Neural crest cell (in vitro differentiated cells): ENCODE measurements around the gene SNX33. TPM values are rescaled to one million over a fixed set of nuclear protein-coding genes. Genes with fewer than 3 reads are reported as not detected.

ENCODE experiments used
- DNase-seq: peaks from one replicate; pipeline ENCODE4 v3.0.0; 2021; ENCODE audit warnings: low read depth, mixed read lengths, low spot score
- H3K27ac Mint-ChIP-seq: one replicate; pipeline ENCODE4 v1.8.0; 2021; ENCODE audit warnings: mild to moderate bottlenecking, mixed read lengths; ENCODE audit not compliant: unreplicated experiment
- H3K27me3 Mint-ChIP-seq: 2 replicates; pipeline ENCODE4 v1.8.0; 2021; ENCODE audit warnings: low read depth, mild to moderate bottlenecking, mixed read lengths
- H3K36me3 Mint-ChIP-seq: 2 replicates; pipeline ENCODE4 v1.8.0; 2021; ENCODE audit warnings: low read depth, mild to moderate bottlenecking, mixed read lengths
- H3K4me1 Mint-ChIP-seq: 2 replicates; pipeline ENCODE4 v1.8.0; 2021; ENCODE audit warnings: mixed read lengths
- H3K4me3 Mint-ChIP-seq: one replicate; pipeline ENCODE4 v1.8.0; 2021; ENCODE audit warnings: mild to moderate bottlenecking, mixed read lengths
- H3K9me3 Mint-ChIP-seq: 2 replicates; pipeline ENCODE4 v1.8.0; 2021; ENCODE audit warnings: mixed read lengths
- total RNA-seq: library from RNA; stranded (reverse); gene quantifications from 2 replicates; pipeline ENCODE4 v1.2.1, GENCODE V29; 2021
- TF ChIP-seq, protein P1 (sequence below): fragments of 200-600 bp; sonication (generic); conservative IDR thresholded peaks from 2 replicates; pipeline ENCODE4 v1.5.0; 2021; ENCODE audit warnings: antibody characterized with exemption, mild to moderate bottlenecking

The SNX33 gene
- total RNA-seq, 1 donor from 2014 or later, result 23.4 TPM

DNA sequence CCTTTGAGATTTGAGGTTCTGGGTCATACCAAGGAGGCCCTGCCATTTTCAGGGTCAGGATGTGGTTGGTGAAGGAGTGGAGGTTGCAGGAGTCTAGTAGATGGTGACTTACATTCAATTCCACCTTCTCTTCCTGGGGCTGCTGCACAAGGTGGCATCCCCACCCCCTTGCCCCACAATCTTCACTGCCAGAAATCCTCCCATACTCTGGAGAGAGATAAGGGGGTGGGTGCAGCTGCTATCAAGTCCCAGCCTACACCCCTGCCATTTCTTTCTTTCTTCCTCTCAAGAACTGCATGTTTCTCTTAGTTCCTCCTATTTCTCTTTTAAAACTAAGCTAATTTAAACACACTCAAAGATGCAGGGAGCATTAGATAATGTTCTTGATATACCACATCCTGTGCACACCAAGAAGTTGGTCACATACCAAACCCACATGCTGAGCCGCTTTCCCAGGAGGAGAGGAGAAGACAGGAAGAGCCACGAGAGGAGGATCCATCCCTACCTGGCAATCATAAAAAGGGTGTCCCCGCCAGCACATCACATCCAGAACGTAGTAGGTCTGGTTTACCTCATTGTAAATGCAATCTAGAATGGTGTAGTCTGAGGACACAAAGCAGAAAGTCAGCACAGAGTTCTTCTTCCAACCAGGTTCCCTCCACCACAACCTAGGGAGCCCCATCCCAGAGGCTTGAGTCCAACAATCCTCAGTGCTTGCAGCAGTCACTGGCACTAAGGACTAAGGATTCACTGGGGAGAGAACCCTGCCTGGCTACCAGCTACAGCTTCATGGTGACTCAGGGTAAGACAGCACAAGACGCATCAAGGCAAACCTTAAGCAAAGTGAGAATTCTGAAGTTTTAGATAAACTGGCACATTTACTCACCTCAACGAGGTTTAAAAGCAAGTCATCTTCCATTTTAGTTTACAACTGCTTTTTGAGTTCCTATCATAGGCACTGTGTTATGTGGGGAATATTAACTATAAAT, 40.7 kb upstream of the SNX33 start:
- DNase-seq, result no peak
- TF ChIP-seq, protein P1, sequence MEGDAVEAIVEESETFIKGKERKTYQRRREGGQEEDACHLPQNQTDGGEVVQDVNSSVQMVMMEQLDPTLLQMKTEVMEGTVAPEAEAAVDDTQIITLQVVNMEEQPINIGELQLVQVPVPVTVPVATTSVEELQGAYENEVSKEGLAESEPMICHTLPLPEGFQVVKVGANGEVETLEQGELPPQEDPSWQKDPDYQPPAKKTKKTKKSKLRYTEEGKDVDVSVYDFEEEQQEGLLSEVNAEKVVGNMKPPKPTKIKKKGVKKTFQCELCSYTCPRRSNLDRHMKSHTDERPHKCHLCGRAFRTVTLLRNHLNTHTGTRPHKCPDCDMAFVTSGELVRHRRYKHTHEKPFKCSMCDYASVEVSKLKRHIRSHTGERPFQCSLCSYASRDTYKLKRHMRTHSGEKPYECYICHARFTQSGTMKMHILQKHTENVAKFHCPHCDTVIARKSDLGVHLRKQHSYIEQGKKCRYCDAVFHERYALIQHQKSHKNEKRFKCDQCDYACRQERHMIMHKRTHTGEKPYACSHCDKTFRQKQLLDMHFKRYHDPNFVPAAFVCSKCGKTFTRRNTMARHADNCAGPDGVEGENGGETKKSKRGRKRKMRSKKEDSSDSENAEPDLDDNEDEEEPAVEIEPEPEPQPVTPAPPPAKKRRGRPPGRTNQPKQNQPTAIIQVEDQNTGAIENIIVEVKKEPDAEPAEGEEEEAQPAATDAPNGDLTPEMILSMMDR, result no peak
- no peak overlapping the region for H3K27ac Mint-ChIP-seq
- H3K27me3 Mint-ChIP-seq, result no peaks in the 10 kb centered on the region
- no peaks in the 10 kb centered on the region for H3K9me3 Mint-ChIP-seq
- H3K36me3 Mint-ChIP-seq, result peaks cover 11% of the 10 kb centered on the region
- no peaks in the 10 kb centered on the region for H3K4me1 Mint-ChIP-seq
- H3K4me3 Mint-ChIP-seq, result no peak overlapping the region

DNA sequence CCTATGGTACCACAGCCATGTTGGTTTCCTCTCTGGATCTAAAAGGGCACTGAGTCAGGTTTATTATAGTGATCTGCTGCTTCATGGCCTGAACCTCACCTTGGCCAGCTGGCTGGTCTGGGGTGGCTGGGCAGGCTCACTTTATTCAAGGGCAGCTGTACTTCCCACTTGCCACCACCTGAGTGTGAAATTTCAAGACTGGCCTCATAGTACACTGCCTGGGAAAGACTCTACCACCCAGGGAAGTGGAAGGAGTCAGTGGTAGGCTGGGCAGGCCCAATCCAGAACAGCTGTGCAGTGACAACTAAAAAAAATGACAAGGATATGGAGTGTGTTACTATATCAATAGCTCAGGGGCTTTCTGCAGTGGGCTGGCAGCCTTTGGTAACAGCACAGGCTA, 30.9 kb upstream of the SNX33 start:
- Mint-ChIP-seq H3K27me3 (no peaks in the 10 kb centered on the region), H3K4me1 (no peaks in the 10 kb centered on the region), H3K27ac (no peak overlapping the region), H3K4me3 (no peak overlapping the region), H3K9me3 (no peaks in the 10 kb centered on the region), H3K36me3 (peaks cover 12% of the 10 kb centered on the region)
- no peak for DNase-seq
- TF ChIP-seq, protein P1, result no peak

- DNase-seq, result no peak
- H3K4me1 Mint-ChIP-seq, result no peaks in the 10 kb centered on the region
- no peak overlapping the region for H3K27ac Mint-ChIP-seq
- no peaks in the 10 kb centered on the region for H3K9me3 Mint-ChIP-seq
- no peaks in the 10 kb centered on the region for H3K27me3 Mint-ChIP-seq
- peaks cover 1% of the 10 kb centered on the region for H3K36me3 Mint-ChIP-seq
- H3K4me3 Mint-ChIP-seq, result no peak overlapping the region
- TF ChIP-seq, protein P1, result no peak
These were observed 27.5 kb upstream of the SNX33 start for GRCh38 chr15:75620058-75620820.

- no peaks in the 10 kb centered on the region for H3K36me3 Mint-ChIP-seq
- DNase-seq, result no peak
- no peak overlapping the region for H3K27ac Mint-ChIP-seq
- peaks cover 3% of the 10 kb centered on the region for H3K4me1 Mint-ChIP-seq
- H3K9me3 Mint-ChIP-seq, result no peaks in the 10 kb centered on the region
- peak overlapping the region; percentile 11 for H3K4me3 Mint-ChIP-seq
- no peaks in the 10 kb centered on the region for H3K27me3 Mint-ChIP-seq
- TF ChIP-seq, protein P1, result no peak
These were observed 26.8 kb upstream of the SNX33 start for GRCh38 chr15:75620841-75621391.

GRCh38 chr15:75622505-75622904, 25.2 kb upstream of the SNX33 start:
- TF ChIP-seq, protein P1, result no peak
- no peak overlapping the region for H3K27ac Mint-ChIP-seq
- H3K9me3 Mint-ChIP-seq, result no peaks in the 10 kb centered on the region
- no peak for DNase-seq
- no peaks in the 10 kb centered on the region for H3K36me3 Mint-ChIP-seq
- peaks cover 7% of the 10 kb centered on the region for H3K4me1 Mint-ChIP-seq
- peak overlapping the region; percentile 61 for H3K4me3 Mint-ChIP-seq
- H3K27me3 Mint-ChIP-seq, result no peaks in the 10 kb centered on the region
